HG02642 (cell line): ENCODE results near the gene APOL1.
"Not testable (repeated sequence)": the region's sequence is repeated elsewhere in the genome, so short reads cannot be mapped to it uniquely, and the experiment has no call there.

Experiments used
- ATAC-seq: cut with Tn5 transposase; IDR thresholded peaks from one replicate; pipeline ENCODE4 v1.9.1; 2021; ENCODE audit warnings: mild to moderate bottlenecking; ENCODE audit not compliant: unreplicated experiment, poor library complexity

Gene APOL1

DNA sequence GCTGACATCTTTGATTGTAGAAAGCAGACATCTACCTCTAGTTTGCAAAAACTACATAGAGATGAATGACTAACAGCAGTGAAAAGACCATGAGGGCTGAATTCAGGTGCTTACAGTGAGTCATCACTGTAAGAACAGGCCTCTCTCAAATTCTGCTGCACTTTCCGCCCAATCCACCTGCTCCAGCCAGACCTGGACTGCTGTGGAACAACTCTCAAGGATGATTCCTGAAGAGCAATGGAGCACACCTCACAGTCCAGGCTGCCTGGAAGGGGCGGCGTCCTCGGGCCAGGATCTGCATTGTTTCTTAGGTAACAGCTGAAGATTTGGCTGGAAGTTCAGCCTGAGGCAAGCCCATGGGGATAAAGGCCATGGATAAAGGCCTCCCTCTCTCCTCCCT lies 28.7 kb upstream of the APOL1 start:
- ATAC-seq = no peak

DNA sequence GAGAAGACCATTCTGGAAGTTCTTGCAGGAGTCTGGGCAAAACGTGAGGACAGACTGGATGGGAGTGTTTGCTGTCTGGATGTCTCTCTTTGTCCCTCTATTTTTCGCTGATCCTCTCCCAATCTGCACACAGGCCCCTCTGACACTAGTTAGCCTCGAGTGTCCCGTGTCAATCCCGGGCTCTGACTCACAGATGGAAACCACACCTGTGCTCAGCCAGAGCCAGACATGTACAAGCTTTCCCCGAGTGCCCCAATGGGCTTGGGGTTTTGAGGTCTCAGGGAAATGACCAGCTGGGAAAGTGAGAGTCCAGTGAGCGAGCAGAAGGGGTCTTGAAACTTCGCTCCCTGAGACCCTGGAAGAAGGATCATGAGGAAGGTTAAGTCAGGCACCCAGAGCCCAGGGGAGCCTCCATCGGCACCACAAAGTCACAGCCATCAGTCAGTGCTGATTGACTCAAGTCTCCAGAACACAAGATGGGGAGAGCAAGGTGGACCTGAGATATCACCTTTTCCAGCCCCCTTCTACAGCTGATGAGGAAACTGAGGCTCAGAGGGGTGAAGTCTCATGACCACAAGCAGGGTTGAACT lies 27.5 kb upstream of the APOL1 start:
- no peak for ATAC-seq

DNA sequence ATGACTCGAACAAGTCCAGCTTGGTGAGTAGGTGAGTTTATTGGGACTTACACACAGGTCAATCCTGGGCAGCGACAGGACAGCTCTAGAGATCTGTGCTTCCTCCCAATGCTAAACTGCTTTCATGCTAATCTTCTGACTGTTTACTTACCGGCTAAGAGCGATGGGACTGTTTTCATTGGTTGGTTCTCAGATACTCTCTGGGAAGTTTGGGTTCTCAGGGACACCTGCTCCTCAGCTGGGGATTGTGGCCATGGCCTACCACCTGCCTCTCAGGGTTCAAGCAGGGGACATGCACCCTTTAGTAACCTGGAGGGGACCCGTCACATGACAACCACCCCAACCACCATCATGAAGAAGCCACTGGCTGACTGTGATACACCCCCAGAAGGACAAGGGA lies 26.7 kb upstream of the APOL1 start:
- no peak for ATAC-seq

DNA sequence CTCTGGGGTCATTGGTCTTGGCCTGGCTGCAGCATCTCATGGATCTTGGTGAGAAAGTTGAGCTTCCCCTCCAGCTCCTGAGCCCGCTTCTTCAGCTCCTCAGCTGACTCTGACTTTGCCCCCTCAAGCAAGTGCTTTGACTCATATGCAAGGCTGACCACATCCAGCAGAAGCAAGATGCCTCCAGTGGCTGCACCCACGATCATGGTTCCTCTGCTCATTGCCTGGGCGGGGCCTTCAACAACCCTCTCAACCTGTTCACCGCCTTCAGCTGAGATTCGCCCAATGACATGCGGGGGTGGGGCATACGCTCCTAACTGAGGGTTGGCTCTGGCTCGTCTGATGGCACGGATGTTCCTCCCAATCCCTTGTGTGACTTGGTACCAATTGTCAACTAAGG lies 25.5 kb upstream of the APOL1 start:
- ATAC-seq = no peak

DNA sequence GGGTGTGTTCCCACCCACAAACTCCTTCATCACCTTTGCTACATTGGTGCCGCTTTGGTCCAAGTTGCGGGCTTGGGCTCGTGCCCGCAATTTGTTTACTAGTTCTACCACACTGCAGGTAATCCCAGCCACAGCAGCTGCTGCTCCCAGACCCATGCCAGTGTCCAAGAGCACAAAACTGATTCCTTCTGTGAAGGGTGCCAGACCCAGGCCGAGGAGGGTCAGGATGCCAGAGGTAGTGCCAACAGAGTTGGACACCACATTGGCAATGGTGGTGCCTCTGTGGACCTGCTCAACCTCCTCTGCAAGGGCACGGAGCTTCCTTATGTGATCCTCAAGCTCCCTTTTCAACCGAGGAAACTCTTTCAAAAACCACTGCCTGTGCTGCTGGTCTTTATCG lies 25.1 kb upstream of the APOL1 start:
- no peak for ATAC-seq

DNA sequence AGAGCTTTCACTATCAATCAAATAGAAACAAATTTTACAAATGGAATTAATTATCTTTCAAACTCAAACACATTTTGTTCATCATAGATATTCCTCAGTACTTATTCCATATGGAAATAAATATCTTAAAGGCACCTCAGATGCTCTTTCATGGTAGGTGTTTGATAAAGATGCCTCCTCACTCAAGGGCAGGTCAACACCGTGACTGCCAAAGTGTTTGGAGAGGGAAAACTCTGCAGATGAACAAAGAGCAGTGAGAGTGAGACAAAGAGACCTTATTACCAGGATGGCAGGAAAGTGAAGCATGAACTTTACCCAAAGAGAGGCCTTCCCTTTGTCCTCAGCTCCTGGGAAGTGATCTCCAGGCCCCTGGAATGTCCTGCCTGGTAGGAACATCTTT lies 24.6 kb upstream of the APOL1 start:
- ATAC-seq = not testable (repeated sequence)

DNA sequence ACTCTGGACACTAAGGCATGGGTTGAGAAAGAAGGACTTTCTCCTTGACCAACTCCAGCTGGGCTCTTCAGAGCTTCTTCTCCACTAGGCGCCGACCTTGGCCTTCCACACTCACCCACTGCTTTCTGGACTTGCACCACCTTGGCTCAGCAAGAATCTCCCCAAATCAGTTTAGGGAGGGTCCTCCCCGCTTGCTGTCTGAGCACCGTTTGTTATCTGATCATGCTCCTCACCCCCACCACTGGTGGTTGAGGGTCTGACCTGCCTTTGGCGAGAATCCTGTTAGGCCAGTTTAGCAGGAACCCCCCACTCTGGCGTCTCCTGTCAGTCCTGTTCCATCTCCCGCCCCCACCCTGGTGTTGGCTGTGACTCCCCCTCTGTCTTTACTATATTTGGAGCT lies 24.0 kb upstream of the APOL1 start:
- ATAC-seq = no peak

DNA sequence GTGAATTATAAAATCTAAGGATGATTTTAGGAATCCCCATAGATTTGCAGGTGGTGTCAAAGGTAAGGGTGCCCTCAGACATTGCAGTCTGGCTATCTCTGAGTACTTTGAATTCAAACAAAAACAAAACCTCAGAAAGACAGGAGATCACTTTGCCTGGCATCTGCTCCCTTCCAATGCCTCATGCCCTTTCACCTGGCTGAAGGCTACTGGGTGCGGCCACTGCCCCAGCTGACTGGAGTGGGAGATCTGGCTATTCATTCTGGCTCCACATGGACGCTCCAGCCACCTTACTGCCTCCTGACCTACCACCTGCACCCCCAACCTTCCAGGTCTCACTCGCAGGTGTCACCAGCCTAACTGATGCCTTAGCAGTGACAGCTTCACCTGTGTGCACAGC lies 23.3 kb upstream of the APOL1 start:
- not testable (repeated sequence) for ATAC-seq

DNA sequence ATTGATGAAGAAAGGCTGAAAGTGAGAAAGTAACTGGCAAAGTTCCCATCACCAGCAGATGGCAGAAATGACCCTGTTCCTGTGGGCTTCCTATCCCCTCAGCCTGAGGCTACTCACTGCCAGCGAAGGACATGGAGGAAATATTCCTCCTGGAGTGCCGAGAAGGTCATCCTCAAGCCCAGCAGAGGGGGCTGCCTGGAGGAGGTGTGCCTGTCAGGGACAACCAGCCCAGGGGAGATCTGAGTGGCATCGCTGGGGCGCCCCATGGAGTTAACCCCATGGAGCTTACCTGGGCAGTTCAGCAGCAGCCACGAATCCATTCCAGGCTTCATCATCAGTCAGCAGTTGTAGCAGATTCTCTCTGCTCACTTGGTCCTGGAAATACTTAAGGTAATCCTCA lies 21.9 kb upstream of the APOL1 start:
- ATAC-seq = not testable (repeated sequence)

DNA sequence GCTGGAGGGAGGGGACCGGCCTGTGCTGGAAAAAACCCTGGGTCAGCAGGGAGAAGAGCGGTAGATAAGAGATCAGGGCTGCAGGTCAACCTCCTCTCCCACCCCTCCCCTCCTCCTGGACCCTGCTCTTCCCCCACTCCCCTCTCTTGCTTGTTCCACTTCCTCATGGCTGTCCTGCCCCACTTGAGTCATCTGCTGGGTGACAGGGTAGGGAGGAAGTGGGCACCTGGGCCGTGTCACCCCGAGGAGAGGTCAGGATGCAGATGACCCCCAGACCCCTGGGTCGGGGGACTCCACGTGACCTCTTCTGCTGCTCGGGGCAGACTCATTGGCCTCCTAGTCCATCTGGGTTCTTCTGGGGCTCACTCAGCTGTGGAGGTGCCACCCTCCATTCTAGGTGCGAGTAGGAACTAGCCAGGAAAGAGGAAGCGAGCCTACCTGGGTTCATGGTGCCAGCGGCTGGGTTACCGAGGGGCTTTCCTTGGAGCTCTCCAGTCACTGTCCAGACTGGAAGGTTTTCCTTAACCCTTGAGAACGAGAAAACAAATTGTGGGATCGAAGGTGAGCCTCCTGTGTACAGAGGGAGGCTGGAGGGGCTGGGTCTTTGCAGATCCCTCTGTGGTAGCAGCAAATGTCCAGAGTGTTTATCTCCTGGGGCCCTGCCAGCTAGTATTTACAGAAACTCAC lies 20.1 kb upstream of the APOL1 start:
- no peak for ATAC-seq

DNA sequence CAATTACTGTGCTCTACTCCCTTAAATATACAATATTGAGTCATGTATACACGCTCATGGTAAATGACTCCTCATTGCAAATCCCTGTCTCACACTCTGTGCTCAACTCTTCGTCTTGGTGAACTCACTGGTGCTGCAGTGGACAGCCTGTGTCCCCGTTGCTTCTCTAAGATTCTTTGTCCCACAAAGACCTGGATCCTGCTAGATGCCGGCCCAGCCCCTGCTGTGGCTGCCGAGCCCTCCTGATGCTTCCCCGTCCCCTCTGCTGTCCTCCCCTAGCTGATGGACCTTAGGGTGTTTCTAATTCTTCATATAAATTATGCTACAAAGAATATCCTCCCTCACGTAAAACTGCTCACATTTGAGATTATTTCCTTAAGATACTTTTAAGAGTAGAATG lies 19.1 kb upstream of the APOL1 start:
- ATAC-seq = no peak

DNA sequence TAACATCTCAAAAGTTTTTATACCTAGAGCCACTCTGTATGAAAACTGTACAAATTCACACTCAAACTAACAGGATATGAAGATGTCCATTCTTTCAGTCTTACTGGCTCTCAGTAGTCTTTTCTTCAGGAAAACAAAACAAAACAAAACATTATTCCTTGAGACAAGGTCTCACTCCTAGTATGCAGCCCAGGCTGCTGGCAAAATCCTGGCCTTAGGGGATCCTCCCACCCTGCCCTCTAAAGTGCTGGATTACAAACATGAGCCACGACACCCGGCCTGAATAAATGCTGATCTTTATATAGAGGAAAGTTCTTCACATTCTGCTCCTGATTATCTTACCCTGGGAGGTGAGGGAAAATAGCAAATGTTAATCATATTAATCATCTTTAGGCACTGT lies 18.7 kb upstream of the APOL1 start:
- no peak for ATAC-seq

DNA sequence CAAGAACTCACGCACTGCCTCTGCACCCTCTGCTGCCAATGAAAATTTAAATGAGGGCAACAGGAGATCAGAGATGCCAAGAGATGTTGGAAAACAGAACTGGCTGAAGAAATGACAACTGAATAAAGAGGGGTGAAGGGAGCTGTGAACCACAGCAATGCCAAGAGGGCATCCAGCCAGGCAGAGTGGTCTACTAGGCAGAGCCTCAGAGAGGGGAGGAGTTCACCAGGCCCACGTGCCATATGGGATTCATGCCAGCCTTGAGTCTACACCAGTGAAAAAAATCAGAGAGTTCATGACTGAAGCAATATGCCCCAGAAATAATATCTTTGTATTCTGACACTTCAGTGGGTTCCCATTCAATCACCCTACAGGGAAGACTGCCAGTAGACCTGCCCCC lies 18.0 kb upstream of the APOL1 start:
- no peak for ATAC-seq

DNA sequence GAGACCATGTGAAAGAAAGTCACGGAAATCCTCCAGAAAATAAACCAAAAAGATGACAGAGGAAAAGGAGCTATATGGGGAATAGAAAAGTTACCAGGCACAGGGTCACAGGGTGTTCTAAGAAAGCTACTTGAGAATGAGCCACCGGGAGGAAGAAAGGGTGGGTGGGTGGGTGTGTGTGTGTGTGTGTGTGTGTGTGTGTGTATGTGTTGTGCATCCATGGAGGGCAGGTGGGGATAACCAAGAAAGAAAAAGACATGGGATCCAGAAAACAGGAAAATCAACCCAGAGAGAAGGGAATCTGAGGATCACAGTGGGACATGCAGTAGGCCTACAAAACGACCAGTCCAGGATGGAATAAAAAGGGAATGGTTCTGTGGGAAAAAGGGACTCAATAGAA lies 17.3 kb upstream of the APOL1 start:
- ATAC-seq = no peak

DNA sequence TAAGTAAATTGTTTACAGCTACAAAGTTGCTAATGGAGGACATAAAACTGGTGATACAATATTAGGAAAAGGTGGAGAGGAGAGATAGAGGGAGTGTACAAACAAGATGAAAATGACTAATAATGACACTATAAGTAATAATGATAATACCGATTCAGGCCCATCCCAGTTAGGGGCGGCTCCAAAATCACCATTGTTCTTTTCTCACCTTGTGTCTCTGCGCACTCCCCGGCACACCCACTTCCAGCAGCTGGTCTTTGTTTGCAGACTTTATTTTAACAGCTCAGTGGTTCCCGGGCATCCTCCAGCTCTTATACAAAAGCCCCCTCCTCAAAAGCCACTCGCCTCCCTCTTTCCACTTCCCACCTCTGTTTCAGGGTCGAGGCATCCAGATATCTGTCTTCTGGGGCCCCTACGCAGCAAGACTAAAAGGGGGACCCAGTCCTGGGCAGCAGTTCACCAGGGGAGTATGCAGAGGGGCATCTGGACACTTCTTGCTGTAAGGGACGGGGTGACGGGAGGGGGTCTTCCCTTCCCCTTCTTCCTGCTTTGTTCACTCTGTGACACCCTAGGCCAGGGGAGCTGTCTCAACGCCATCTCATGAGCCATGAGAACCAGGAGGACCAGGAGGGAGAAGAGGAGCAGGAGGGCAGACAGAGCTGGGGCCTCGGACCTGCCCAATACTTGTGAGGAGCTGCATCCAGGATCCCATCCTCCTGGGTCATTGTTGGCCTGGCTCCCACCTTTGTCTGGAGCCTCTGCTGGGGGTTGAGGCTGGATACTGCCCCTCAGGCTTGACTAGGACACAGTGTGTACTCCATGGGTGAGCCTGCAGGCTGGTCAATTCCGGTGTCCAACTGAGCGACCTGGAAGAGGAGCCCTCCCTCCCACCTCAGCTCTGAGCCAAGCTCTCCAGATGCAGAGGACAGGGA lies 16.3 kb upstream of the APOL1 start:
- no peak for ATAC-seq

DNA sequence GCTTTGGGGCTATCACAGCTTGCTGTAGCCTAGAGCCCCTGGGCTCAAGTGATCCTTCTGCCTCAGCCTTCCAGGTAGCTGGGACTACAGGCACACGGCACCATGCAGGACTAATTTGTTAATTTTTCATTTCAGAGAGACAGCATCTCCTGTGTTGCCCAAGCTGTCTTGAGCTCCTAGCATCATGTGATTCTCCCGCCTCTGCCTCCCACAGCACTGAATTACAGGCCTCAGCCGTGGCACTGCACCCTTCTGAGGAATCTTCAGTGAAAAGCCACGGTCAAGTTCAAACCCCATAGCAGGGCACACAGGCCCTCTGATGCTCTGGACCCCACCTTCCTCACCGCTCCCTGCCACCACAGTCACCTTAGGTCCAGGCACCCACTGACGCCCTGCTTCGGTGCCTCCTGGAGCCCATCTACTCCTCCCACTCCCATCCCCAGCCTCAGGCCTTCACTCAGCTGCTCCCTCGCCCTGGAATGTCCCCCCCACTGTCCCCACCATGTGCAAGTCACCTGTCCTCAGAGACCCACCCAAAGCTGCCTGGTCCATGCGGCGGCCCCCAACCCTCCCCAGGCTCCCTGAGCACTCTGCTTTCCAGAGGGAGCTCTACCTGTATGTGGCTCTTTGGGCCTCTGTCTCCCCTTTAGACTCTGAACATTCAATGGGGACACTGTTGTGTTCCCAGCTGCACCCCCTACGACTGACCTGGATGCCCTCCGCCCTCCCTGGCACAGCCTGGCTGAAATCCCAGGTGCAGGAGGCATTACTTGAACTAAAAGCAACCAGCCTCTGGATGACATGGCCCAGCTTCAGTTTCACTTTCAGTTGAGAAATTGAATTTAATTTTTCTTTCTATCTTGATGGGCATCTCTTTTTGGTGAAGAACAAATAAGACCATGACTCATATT lies 15.2 kb upstream of the APOL1 start:
- no peak for ATAC-seq

DNA sequence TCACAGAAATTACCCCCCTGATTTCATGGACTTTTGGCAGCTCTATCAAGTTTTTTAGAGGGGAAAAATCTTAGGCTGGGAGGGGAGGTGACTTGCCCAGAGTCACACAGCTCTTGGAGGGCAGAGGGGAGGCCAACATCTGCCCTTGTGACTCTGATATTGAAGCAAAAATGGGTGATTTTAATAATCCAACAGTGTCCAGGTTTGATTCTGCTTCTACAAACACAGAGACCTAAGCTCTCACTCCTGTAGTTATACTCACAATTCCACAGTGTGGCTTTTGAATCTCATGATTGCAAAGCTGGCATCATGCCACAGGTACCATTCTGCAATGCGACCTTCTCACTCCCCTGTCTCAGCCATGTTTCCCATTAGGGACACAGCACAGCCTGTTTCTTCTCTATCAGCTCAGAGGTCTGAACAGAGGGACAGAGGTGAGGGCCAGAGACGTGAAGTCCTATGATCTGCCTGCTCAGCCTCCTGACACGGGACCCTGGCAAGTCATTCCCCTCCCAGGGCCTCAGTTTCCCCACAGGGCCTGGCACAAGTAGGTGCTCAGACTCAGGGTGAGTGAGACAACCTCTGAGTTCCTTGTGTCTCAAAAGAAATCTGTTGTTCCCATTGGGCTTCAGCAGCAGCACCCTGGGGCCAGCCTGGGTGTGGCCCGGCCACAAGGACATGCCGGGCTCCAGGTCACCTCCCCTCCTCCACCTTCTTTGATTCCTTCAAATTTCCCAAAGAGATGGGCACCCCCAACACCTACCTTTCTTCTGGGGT lies 14.4 kb upstream of the APOL1 start:
- ATAC-seq = no peak

DNA sequence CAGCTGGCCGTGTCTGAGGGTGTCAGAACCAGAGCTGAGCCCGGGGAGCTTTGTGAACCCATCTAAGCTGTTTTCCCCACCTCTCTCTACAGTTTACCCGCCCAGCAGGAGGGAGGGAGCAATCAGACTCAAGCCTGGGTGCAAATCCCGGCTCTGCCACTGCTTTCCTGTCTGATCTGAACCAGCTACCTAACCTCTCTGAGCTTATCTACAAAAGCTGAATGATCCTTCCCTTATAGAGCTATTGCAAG lies 13.9 kb upstream of the APOL1 start:
- peak; percentile 28 for ATAC-seq

DNA sequence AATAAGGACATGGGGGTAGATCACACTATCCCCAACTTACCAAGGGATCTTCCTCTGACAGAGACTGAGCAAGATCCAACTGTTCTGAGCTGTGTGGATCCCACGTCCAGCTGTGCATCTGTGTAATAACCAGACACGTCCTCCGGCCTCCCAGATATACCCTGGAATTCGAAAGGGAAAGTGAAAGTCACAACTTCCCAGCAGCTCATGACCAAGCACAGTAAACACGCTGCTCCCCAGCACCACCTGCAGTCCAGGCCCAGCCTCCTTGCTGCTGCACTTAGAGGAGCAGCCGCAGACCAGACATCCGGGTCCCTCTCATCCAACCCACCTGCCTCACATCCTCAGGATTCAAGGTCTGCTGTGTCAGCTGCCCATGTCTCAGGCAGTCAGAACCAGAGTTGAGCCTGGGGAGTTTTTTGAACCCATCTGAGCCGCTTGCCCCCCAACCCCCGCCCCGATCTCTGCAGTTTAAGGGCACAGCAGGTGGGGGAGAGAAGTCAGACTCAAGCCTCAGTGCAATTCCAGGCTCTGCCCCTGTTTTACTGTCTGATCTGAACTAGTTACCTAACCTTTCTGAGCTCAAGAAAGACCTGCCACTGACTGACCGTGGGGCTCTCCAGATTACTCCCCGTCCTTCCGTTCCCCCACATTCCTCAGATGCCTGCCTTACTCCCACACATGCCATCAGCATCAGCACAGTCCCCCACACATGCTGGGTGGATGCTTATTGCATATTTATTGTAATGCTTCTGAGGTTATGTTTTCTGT lies 13.3 kb upstream of the APOL1 start, which contains the start of gene APOL2:
Gene APOL2, minus strand, starts transcription at position 127 of the 771 bp plus-strand sequence. CDS start 6,365 bp downstream, outside the sequence.
- ATAC-seq = peak; percentile 84
